Uterus (tissue), 4 donors: Measurements from ENCODE around the gene MSX1. TPM values are rescaled to one million over a fixed set of nuclear protein-coding genes. Genes with fewer than 3 reads are reported as not detected.

Experiments used
- DNase-seq, 2 donors: peaks; one replicate each; pipeline ENCODE4 v3.0.0-alpha.2; 2019 to 2020
- H3K27ac ChIP-seq, 2 donors: fragments of 200-600 bp; sonication (generic); 1 replicate in 1 of 2; 2 replicates in 1 of 2; pipeline ENCODE4 v1.5.1; 2016 to 2018
- H3K27me3 ChIP-seq, 2 donors: fragments of 200-600 bp; sonication (generic); one replicate each; pipeline ENCODE4 v1.5.1; 2018 to 2019; ENCODE audit warnings: control low read depth in 1 of 2
- H3K36me3 ChIP-seq, 2 donors: fragments of 200-600 bp; sonication (generic); one replicate each; pipeline ENCODE4 v1.5.1; 2019; ENCODE audit warnings: control low read depth in 1 of 2
- H3K4me1 ChIP-seq, 2 donors: fragments of 200-600 bp; sonication (generic); one replicate each; pipeline ENCODE4 v1.5.1; 2018 to 2019; ENCODE audit warnings: control low read depth in 1 of 2
- H3K4me3 ChIP-seq, 2 donors: fragments of 200-600 bp; sonication (generic); 1 replicate in 1 of 2; 2 replicates in 1 of 2; pipeline ENCODE4 v1.5.1; 2018 to 2019; ENCODE audit warnings: mild to moderate bottlenecking in 1 of 2
- H3K9me3 ChIP-seq, 2 donors: fragments of 200-600 bp; sonication (generic); one replicate each; pipeline ENCODE4 v1.5.1; 2019; ENCODE audit warnings: control low read depth in 1 of 2
- POLR2A ChIP-seq, 2 donors: fragments of 450-650 bp; IDR thresholded peaks; one replicate each; pipeline ENCODE4 v1.6.1; 2016; ENCODE audit warnings: antibody characterized with exemption in 2 of 2, mild to moderate bottlenecking in 1 of 2, moderate library complexity in 1 of 2
- intact Hi-C: fragments of 100-400 bp; cut with DNase I; formaldehyde crosslinking; loops from one replicate; pipeline ENCODE4 v1.15.1; 2023; ENCODE audit warnings: low total_unique reads
- total RNA-seq, 4 donors: library from RNA; depleted of rRNA in 3 of 4; stranded (reverse); fragments of >200 nt in 3 of 4; gene quantifications; one replicate each; pipeline versions ENCODE4 v1.1.0 to v1.2.4, GENCODE V29; 2014 to 2023
- TF ChIP-seq, protein P1 (sequence below), 4 experiments: fragments of 200-600 bp in 2 of 4; fragments of 450-650 bp in 2 of 4; sonication (generic) in 2 of 4; IDR thresholded peaks; one replicate each; pipeline ENCODE4 v1.5.1; 2016 to 2019; ENCODE audit warnings: antibody characterized with exemption in 4 of 4, mild to moderate bottlenecking in 2 of 4, moderate library complexity in 1 of 4
- donor health status: DM: yes; HTN: yes; CAD: no.

Gene MSX1
- total RNA-seq, 4 donors from 2014 or later = 19.7 to 33.0 (median 23.8) TPM

DNA sequence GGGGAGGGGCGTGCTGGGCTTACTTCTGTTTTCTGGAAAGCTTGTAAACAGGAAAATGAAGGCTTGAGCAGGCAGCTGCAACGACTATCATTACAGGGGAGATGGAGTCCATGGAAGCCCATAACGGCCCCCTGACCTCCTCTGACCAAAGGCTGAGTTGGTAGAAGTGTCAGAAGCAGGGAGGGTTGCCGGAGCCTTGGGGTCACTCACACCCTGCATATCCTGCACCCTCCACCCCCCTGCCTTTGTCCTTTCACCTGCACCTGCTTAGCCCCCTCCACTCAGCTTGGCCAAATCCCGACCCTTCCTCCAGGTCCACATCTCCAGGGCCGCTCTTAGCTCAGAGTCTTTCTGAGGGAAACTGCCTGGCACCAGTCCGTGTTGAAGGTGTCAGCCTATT, 12.5 kb upstream of the MSX1 start:
- intact Hi-C loops = no loop called here
- H3K4me1 ChIP-seq = no peaks in the 10 kb centered on the region
- TF ChIP-seq POLR2A (IDR thresholded peaks at IDR 0.05) = no peak
- H3K27ac ChIP-seq = no peak overlapping the region
- no peaks in the 10 kb centered on the region for H3K36me3 ChIP-seq
- no peaks in the 10 kb centered on the region for H3K27me3 ChIP-seq
- no peaks in the 10 kb centered on the region for H3K9me3 ChIP-seq
- H3K4me3 ChIP-seq = no peak overlapping the region
- DNase-seq = no peak

- Histone ChIP-seq H3K9me3 (no peaks in the 10 kb centered on the region), H3K4me3 (no peak overlapping the region), H3K36me3 (no peaks in the 10 kb centered on the region), H3K27me3 (no peaks in the 10 kb centered on the region), H3K27ac (no peak overlapping the region), H3K4me1 (no peaks in the 10 kb centered on the region)
- intact Hi-C loops = no loop called here
- DNase-seq = no peak
- TF ChIP-seq, protein P1, sequence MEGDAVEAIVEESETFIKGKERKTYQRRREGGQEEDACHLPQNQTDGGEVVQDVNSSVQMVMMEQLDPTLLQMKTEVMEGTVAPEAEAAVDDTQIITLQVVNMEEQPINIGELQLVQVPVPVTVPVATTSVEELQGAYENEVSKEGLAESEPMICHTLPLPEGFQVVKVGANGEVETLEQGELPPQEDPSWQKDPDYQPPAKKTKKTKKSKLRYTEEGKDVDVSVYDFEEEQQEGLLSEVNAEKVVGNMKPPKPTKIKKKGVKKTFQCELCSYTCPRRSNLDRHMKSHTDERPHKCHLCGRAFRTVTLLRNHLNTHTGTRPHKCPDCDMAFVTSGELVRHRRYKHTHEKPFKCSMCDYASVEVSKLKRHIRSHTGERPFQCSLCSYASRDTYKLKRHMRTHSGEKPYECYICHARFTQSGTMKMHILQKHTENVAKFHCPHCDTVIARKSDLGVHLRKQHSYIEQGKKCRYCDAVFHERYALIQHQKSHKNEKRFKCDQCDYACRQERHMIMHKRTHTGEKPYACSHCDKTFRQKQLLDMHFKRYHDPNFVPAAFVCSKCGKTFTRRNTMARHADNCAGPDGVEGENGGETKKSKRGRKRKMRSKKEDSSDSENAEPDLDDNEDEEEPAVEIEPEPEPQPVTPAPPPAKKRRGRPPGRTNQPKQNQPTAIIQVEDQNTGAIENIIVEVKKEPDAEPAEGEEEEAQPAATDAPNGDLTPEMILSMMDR (IDR thresholded peaks at IDR 0.05) = no peak
Observed at GRCh38 chr4:4848540-4848939, 10.9 kb upstream of the MSX1 start.

- no peaks in the 10 kb centered on the region for H3K36me3 ChIP-seq
- H3K4me3 ChIP-seq = no peak overlapping the region
- TF ChIP-seq, protein P1 (IDR thresholded peaks at IDR 0.05) = no peak
- TF ChIP-seq POLR2A (IDR thresholded peaks at IDR 0.05) = no peak
- H3K27me3 ChIP-seq = peaks cover 0 to under 1% of the 10 kb centered on the region in 2 donors
- no peak for DNase-seq
- intact Hi-C loops = no loop called here
- no peaks in the 10 kb centered on the region for H3K9me3 ChIP-seq
- no peak overlapping the region for H3K27ac ChIP-seq
- H3K4me1 ChIP-seq = no peaks in the 10 kb centered on the region
Observed at GRCh38 chr4:4849106-4849505, 10.4 kb upstream of the MSX1 start.

DNA sequence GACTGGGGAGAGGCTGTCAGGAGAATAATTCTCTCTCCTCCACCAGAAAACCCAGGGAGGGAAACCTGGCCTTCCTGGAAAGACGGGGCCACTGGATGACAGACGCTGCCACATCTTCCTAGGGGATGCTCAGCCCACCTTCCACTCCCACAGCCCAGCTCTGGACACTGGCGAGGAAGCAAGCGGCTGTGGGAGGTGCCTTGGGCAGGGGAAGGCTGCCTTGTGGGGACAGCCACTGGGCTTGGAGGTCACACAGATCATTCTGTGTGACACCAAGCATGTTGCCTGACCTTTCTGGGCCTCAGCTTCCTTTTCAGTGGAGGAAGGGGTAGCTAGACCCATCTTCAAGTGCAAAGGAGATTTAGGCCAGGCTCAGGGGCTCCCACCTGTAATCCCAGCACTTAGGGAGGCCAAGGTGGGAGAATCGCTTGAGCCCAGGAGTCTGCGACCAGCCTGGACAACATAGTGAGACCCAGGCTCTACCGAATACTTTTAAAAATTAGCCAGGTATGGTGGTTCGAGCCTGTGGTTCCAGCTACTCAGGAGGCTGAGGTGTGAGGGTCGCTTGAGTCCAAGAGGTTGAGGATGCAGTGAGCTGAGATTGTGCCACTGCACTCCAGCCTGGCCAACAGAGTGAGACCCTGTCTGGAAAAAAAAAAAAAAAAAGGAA, 9.8 kb upstream of the MSX1 start:
- no peak for TF ChIP-seq POLR2A (IDR thresholded peaks at IDR 0.05)
- TF ChIP-seq, protein P1 (IDR thresholded peaks at IDR 0.05) = no peak
- Histone ChIP-seq H3K4me3 (no peak overlapping the region), H3K4me1 (no peaks in the 10 kb centered on the region), H3K27me3 (peaks cover 0 to 6% of the 10 kb centered on the region in 2 donors), H3K36me3 (no peaks in the 10 kb centered on the region), H3K27ac (no peak overlapping the region), H3K9me3 (no peaks in the 10 kb centered on the region)
- no peak for DNase-seq
- intact Hi-C loops = no loop called here

GRCh38 chr4:4851081-4851480, 8.4 kb upstream of the MSX1 start:
- Histone ChIP-seq H3K27me3 (peaks cover 0 to 21% of the 10 kb centered on the region in 2 donors), H3K4me3 (no peak overlapping the region), H3K27ac (no peak overlapping the region), H3K36me3 (no peaks in the 10 kb centered on the region), H3K4me1 (no peaks in the 10 kb centered on the region), H3K9me3 (no peaks in the 10 kb centered on the region)
- DNase-seq = no peak
- intact Hi-C loops = no loop called here
- TF ChIP-seq, protein P1 (IDR thresholded peaks at IDR 0.05) = no peak
- no peak for TF ChIP-seq POLR2A (IDR thresholded peaks at IDR 0.05)
